Kidney tubule cell (primary cell): Measurements from ENCODE around the gene VPS8.
"Not testable (repeated sequence)": the region's sequence is repeated elsewhere in the genome, so short reads cannot be mapped to it uniquely, and the experiment has no call there.

Experiments used
- DNase-seq: peaks from one replicate; pipeline ENCODE4 v3.0.0-alpha.2; 2018; ENCODE audit warnings: low spot score

Gene VPS8

DNA sequence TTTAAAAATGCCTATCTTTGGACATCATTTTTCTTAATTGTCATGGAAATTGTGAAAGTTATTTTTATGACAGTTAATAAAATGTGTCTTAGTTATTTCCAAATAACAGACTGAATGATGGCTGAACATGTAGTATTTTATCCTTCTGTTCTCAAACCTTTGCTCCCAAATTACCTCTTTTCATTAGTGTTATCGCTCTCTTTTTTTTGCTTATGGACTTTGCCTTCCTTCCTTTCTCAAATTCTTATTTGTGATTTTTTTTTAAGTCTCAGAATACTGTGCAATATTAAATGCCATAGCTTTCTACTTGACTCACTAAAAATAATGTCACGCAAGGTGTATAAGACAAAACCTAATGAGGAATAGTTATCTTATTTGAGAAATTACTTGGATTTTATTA lies 107.7 kb downstream of the VPS8 start:
- DNase-seq: no peak

DNA sequence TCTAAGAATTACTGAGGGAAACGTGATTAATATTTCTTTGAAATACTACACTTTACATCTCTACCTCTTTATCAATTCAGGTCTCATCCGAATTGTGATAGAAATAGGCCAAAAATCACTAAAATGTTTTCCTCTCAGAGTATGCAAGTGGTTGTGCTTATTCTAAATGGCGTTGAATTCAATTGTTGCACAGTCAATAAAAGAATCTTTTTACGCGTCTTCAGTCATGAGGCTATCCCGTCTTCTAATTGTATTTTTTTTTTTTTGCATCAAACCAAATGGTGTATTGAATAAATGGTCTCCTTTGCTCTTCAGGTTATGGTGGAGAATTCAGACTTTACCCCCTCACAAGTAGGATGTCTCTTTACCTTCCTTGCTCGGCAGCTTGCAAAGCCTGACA lies 112.6 kb downstream of the VPS8 start:
- DNase-seq: no peak

DNA sequence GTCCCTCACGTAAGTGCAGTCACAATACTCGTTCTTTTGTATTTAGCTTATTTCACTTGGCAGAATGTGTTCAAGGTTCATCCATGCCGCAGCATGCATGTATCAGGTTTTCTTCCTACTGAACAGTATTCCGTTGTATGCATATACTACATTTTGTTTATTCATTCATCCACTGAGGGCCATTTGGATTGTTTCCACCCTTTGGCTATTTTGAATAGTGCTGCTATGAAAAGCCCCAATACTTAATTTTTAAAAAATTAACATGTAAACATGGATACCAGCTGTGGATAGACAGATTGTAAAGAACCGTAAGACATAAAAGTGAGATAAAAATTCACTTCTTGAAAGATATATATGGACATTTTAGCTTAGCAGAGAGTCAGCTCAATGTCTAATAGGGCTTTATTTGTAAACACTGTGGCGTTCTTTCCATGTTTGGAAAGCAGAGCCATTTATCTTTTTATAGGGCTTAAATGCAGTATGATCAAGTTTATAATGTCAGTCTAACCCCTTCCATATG lies 115.9 kb downstream of the VPS8 start:
- no peak for DNase-seq

DNA sequence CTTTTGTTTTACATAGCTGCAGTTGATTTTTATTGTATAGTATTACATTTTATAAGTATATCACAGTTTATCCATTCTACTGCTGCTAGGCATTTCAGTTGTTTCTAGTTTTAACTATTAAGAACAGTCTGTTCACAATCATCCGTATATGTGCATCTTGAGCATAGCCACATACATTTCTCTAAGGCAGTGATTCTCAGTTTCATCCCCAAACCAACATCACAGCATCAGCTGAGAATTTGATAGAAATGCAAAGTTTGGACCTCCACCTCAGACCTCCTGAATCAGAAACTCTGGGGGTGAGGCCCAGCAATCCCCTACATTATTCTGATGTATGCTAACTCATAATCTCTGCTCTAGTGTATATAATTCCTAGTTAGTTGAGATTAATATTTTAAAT lies 120.8 kb downstream of the VPS8 start:
- DNase-seq: no peak

DNA sequence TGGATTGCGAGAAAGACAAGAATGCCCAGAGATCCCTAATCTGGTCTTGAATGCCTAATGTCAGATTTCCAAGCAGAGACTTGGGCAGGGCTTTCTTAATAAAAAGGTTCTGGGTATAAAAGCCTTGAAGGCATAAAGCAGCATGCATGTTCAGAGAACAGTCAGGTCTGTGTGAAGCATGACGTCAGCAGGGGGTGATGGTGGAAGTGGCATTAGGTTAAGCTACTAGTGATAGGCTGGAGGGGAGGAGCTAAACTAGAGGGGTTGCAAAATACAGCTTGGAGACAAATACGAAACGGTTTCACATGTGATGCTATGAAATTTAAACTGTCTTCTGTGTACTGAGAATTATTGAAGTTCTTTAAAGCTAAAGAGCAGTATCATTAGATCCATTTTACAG lies 125.6 kb downstream of the VPS8 start:
- DNase-seq: no peak

DNA sequence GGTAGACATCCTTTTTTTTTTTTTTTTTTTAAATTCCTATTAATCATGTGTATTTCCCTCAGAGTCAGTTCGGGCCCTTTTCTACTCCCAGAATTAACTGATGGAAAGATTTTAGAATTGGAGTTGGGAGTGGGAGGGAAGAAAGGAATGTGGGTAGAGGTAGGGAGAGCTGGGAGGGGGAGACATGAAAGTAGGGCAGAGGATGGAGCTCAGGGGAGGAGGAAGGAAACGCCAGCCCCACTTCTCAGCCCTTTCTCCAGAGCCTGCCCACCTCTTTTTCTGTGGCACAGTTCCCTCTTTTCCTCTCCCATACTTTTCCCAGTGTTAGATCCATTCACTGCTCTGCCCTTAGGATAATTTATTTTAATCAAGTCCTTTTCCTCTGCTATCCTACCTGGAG lies 129.4 kb downstream of the VPS8 start:
- no peak for DNase-seq

DNA sequence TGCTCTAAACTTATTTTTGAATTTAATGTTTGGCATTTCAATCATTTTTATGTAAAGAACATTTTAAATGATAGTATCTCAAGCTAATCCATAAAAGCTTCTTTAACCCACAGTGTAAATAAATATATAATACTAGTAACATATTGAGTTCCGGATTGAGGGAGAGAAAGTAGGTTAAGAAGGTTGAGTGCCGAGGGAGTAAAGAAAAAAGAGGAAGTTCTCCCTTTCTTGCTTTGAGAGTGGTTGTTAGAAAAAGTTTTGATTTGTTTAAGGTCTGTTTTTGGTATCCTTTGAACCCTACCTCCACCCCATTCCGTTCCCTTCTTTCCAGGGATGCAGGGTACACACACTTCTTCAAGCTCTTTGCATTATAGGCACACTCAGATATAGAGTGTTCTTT lies 130.8 kb downstream of the VPS8 start:
- no peak for DNase-seq

DNA sequence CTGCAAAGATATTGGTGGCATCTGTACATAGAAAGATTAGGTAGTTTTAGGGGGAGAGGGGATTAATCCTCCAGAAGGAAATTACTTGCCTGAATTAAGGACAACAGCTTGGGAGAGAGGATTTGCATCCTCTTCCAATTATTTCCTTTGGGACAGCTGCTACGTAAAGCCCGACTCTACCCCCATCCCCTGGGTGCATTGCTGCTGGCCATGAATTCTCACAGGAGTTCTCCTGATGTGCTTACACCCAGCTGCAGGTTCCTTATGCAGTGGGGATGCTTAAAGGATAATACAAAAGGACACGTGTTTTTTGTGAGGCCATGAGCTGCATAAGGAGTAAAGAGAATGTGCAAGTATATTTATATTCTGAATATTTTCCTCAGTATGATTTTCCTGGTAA lies 132.3 kb downstream of the VPS8 start:
- no peak for DNase-seq

DNA sequence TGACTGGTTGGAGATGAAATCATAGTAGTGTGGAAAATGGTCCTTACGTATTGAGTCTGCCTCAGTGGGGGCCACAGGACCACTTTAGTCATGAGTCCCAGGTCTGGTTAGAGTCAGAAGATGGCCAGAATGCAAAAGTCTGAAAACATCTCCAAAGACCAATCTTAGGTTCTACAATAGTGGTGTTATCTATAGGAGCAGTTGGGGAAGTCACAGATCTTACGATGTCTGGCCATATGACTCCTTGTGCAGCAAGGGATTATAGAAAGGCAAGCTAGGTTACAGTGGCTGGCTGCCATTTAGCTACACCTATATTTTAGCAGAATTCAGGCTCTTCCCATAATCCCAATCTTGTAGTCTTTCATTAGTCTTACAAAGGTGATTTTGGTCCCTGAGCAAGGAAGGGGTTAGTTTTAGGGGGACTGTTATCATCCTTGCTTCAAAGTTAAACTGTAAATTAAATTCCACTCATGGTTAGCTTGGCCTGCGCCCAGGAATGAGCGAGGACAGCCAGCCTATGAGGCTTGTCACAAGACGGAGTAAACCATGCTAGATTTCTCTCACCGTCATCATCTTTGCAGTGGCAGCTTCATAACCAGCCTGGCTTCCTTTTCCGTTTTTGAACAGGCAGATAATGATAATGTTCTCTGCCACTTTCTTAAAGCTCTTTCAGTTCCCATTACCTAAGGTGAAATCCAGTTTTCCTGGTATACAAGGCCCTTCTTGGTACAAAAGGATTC lies 134.1 kb downstream of the VPS8 start:
- DNase-seq: no peak

DNA sequence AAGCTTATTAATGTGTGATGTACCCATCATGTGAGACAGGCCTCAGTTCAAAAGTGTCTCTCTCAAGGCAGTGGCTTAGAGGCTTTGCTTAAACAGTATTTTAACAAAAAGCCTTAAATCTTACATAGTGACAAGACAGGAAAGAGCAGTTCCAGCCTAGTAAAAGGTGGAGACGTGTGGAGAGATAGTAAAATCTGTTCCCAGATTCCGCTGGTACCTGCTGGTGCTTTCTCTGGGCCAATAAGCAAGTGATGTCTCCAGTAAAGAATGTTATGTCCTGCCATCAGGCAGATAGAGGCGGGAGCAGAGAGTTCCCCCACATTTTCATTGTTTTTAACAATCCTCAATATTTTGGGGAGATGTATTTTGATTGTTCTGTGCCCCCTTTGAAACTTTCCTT lies 135.0 kb downstream of the VPS8 start:
- DNase-seq: no peak

DNA sequence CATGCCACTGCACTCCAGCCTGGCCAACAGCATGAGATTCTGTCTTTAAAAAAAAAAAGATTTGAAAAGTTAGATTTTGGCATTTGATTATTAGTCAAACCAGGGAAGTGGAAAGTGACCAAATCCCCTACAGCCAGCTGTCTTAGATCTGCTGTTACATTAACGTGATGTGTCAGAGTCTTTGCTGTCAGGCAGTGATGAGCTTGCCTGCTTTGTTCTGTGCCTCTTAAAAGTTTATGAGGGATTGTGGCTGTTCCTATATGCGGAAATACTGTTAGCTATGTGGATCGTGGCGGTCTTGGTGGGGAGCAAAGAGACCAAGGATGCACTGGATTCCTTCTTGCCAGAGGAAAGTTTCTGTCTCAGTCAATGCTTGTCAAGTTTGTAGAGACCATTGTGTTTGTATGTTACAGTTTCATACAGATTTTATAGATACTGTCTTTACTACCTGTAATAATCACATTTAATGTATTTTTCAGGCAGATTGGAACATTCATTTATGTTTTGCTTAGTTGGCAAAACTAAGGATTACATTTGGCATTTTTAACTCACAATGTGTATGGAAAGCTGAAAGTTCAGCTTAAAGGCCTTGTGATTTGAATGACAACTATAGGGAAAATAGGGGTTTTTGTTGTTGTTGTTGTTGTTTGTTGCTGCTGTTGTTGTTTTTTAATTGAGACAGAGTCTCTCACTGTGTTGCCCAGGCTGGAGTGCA lies 137.4 kb downstream of the VPS8 start:
- no peak for DNase-seq

DNA sequence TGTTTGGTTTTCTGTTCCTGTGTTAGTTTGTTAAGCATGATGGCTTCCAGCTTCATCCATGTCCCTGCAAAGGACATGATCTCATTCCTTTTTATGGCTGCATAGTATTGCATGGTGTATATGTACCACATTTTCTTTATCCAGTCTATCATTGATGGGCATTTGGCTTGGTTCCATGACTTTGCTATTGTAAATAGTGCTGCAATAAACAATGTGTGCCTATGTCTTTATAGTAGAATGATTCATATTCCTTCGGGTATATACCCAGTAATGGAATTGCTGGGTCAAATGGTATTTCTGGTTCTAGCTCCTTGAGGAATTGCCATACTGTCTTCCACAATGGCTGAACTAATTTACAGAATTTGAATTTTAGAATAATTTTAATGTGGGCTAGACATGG lies 138.8 kb downstream of the VPS8 start:
- DNase-seq: not testable (repeated sequence)

DNA sequence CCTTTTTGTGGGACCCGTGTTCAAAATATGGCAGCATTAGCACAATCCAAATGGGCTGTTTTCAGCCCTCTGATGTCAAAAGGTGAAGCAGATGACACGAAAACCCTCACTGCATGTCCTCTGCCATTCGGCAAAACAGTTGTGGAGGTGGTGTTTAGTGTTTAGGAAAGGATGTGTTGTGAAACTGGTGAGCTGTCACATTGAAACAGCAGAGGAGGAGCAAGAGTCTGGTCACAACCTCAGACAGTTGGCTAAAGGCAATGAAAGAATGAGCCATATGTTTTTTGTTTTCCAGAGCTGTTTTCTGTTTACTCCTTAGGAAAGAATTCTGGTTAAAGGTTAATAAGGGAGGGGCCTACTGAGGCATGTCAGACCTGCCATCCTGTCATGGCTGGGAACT lies 140.7 kb downstream of the VPS8 start:
- DNase-seq: no peak

DNA sequence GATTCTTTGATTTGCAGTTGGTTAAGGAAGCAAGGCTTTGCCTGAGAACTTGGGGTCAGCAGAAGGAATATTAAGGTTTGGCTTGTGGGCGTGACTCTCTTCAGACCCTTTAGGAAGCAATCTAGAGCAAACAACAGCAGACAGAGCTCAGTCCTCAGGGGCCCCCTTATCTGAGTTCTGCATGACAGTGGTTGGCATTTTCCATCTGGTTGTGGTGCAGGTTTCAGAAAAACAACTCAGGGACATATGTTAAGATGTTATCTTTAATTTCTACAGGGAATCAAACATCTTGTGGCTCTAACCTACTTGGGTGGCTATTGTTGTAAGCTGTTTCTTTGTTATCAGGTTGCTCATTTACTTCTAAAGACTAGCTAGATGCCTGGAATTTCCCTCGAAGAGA lies 141.4 kb downstream of the VPS8 start:
- no peak for DNase-seq

DNA sequence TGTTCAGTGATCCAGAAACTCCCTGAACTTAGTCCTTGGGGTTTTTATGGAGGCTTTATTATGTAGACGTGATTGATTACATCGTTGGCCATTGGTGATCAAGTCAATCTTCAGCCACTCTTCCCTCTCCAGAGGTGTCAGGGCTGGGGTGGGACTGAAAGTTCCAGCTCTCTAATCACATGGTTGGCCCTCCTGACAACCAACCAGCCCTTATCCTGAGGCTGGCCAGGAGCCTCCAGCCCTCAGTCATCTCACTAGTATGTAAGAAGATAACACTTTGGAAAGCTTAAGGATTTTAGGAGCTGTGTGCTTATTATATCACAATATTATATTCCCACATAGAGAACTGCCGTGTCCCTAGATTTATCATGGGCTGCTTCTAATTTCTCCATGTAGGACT lies 142.3 kb downstream of the VPS8 start:
- DNase-seq: no peak

DNA sequence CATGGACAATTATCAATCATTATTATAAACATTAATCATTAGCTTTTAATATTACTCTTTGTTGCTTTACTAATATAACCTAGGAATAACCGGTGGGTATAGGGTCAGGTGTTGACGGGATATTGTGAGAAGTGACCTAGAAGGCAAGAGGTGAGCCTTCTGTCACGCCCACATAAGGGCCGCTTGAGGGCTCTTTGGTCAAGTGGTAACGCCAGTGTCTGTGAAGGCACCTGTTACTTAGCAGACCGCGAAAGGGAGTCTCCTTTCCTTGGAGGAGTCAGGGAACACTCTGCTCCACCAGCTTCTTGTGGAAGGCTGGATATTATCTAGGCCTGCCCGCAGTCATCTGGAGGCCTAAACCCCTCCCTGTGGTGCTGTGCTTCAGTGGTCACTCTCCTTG lies 142.9 kb downstream of the VPS8 start:
- DNase-seq: not testable (repeated sequence)

DNA sequence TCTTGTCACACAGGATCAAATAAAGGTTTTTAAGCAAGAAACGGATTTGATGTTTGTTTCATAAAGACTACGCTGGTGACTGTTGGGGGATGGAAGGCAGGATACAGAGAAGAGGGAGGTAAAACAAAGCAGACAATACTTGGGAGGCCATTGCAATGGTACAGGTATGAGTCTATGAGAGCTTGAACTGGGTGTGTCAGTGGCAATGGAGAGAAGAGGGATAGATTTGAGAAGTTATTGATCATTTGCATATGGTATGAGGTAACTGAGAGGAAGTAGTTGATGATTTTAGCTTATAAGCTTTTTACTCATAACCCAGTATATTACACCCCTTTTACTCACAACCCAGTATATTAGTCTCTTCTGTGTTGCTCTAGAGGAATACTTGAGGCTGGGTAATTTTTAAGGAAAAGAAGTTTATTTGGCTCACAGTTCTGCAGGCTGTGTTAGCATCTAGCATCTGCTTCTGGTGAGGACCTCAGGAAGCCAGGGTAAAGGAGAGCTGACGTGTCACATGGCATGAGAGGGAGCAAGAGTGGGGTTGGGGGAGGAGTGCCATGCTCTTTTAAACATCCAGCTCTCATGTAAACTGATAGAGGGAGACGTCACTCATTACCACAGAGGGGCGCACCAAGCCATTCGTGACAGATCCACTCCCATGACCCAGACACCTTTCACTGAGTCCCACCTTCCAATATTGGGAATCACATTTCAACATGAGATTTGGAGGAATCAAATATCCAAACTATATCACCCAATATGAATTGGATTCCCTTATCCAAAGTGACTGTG lies 153.9 kb downstream of the VPS8 start:
- no peak for DNase-seq

DNA sequence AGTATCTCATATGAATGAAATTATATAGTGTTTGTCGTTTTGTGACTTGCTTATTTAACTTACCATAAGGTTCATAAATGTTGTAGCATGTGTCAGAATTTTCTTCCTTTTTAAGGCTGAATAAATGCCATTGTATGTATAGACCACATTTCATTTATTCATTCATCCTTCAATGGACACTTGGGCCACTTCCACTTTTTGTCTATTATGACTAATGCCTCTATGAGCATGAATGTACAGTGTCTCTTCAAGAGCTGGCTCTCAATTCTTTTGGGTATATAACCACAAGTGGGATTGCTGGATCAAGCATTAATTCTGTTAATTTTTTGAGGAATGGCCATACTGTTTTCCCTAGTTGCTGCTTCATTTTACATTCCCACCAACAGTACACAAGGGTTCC lies 156.1 kb downstream of the VPS8 start:
- peak; percentile 2 for DNase-seq

DNA sequence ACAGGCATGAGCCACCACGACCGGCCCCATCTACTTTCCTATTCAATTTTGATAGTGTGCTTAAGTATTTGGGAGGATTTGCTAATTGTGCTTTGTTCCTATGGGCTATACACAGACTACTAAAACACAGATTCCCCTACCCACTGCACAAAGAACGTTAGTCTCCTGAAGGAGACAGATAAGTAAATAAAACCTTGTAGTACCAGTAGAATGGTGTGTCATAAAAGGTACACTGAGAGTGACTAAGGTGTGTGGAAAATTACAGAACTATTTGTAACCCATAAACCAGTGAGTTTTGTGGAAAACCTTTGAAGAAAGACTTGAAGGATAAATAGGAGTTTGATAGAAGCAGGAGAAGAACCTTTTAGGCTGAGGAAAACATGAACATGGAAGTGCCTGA lies 158.2 kb downstream of the VPS8 start:
- no peak for DNase-seq

DNA sequence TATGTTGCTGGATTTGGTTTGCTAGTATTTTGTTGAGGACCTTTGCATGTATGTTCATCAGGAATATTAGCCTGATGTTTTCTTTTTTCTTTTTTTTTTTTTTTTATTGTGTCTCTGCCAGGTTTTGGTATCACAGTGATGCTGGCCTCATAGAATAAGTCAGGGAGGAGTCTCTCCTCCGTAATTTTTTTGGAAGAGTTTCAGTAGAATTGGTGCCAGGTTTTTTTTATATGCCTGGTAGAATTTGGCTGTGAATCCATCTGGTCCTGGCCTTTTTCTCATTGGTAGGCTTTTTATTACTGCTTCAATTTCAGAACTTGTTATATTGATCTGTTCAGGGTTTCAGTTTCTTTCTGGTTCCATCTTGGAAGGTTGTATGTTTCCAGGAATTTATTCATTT lies 165.8 kb downstream of the VPS8 start:
- no peak for DNase-seq

DNA sequence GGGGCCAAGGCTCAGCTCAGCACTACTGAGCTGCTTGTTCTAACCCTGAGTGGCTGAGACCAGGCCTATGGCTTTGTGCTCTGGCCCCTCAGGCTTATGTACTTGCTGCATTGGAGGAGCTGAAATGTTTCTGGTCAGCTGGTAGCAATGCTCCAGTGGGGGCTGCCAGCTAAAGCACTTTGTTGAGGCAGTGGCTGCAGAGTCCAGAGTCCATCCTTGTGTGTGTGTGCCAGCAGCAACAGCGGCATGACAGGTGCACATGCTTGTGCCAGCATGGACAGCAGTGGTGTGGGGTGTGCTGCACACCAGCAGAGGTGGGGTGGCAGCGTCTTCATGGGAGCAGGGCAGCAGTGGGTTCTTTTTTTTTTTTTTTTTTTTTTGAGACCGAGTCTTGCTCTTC lies 169.1 kb downstream of the VPS8 start:
- DNase-seq: no peak

DNA sequence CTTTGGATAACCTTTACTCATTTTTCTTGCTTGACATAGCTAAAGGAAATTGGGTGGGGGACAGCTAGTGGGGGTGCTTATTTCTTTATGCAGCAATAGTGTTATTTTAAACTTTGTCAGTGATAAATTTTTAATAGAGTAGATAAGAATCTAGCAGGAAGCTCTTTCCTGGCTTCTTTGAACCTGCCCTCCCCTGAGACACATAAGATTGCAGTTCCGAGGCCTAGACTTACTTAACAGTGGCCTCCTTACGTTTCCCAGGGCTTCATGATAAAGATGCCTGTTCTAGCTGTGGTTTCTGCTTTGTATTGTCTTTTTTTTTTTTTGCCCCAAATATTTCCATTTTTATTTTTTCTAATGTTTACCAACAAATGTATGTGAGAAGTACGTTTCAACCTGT lies 170.1 kb downstream of the VPS8 start:
- no peak for DNase-seq

DNA sequence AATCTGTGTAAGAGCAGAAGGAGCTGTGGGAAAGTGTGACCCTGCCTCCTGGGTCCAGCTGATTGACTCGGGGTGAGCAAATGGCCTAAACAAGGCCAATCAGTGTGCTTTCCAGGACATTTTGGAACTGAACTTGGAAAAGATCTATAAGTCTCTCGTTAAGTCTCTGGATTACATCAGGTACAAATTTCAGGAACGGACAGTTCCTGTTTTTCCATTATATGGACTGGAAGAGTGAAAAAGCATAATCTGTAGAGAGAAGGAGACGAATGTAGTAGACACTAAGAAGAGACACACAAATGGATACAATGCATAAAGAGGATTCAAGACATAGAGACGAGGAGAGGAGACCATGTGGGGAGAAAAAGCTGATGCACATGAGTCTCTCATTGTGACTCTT lies 173.6 kb downstream of the VPS8 start:
- DNase-seq: no peak
